Panc1 (cell line): ENCODE measurements around the gene PPP2R2B. TPM values are rescaled to one million over a fixed set of nuclear protein-coding genes. Genes with fewer than 3 reads are reported as not detected.

ENCODE experiments used
- ATAC-seq: fragments of 200-7000 bp; cut with Tn5 transposase; 2 replicates; pipeline ENCODE4 v1.9.1; 2020; ENCODE audit warnings: mild to moderate bottlenecking, moderate library complexity
- BruUV-seq: library from RNA; stranded (reverse); fragments of 400-500 nt; replicated peaks from 2 replicates; lab custom pipeline; 2021; lab: Mats Ljungman, UMichigan
- CTCF ChIA-PET: fragments of 300-600 bp; sonication (Branson Sonifier 250); formaldehyde crosslinking; loops from one replicate; lab custom pipeline; 2022; ENCODE audit warnings: antibody characterized with exemption; lab: Charles Lee
- POLR2A ChIA-PET: fragments of 300-600 bp; sonication (Branson Sonifier 250); formaldehyde crosslinking; loops from one replicate; lab custom pipeline; 2022; ENCODE audit warnings: antibody characterized with exemption; lab: Charles Lee
- DNase-seq: peaks from one replicate; pipeline ENCODE4 v3.0.0-alpha.2; 2010; ENCODE audit warnings: low read depth, low spot score
- H3K27ac ChIP-seq: 2 replicates; pipeline ENCODE4 v1.5.1; 2011; ENCODE audit warnings: mild to moderate bottlenecking, low read length, inconsistent platforms
- H3K27me3 ChIP-seq: fragments of 200-500 bp; sonication (Bioruptor generic); 2 replicates; pipeline ENCODE4 v1.6.0; 2014; ENCODE audit warnings: low read length, inconsistent platforms; ENCODE audit not compliant: control insufficient read depth, insufficient read depth
- H3K36me3 ChIP-seq: fragments of 200-500 bp; sonication (Bioruptor generic); 2 replicates; pipeline ENCODE4 v1.5.1; 2014; ENCODE audit warnings: inconsistent platforms, mild to moderate bottlenecking, low read length, moderate library complexity; ENCODE audit not compliant: control insufficient read depth, insufficient read depth
- H3K4me1 ChIP-seq: 2 replicates; pipeline ENCODE4 v1.5.1; 2011; ENCODE audit warnings: inconsistent platforms, mild to moderate bottlenecking, low read length, moderate library complexity; ENCODE audit not compliant: control insufficient read depth, insufficient read depth
- H3K4me3 ChIP-seq, 2 experiments: 2 replicates each; pipeline ENCODE4 v1.5.1; 2011 to 2012; ENCODE audit warnings: low read depth in 2 of 2, low read length in 2 of 2, mild to moderate bottlenecking in 2 of 2, inconsistent platforms in 1 of 2, moderate library complexity in 1 of 2
- H3K9me3 ChIP-seq: fragments of 200-500 bp; sonication (Bioruptor generic); 2 replicates; pipeline ENCODE4 v1.5.1; 2014; ENCODE audit warnings: low read depth, mild to moderate bottlenecking, inconsistent platforms, low read length, moderate library complexity; ENCODE audit not compliant: control insufficient read depth, insufficient read depth
- POLR2AphosphoS5 ChIP-seq: IDR thresholded peaks from 2 replicates; pipeline ENCODE4 v1.6.1; 2012; ENCODE audit warnings: mild to moderate bottlenecking, low read depth, low read length, moderate library complexity
- SIN3A ChIP-seq: IDR thresholded peaks from 2 replicates; pipeline ENCODE4 v1.6.1; 2012; ENCODE audit warnings: low read depth, mild to moderate bottlenecking, low read length, moderate library complexity, borderline replicate concordance; ENCODE audit not compliant: insufficient read depth
- TCF7L2 ChIP-seq: IDR thresholded peaks from 2 replicates; pipeline ENCODE4 v1.6.1; 2011; ENCODE audit warnings: mild to moderate bottlenecking, low read depth, low read length, inconsistent platforms
- in situ Hi-C: cut with HindIII; loops from 2 replicates; pipeline ENCODE4 v1.10.0; 2016; ENCODE audit warnings: low sequenced_read_pairs, low pct_unique_long_range_greater_than_20kb
- intact Hi-C: fragments of 100-400 bp; cut with micrococcal nuclease; formaldehyde crosslinking; loops from one replicate; pipeline ENCODE4 v1.10.0; 2022; ENCODE audit not compliant: unreplicated experiment
- total RNA-seq: library from RNA; stranded (reverse); gene quantifications from one replicate; pipeline ENCODE4 v1.2.1, GENCODE V29; 2021; ENCODE audit not compliant: unreplicated experiment
- TF ChIP-seq, protein P1 (sequence below), 2 experiments: IDR thresholded peaks; 2 replicates each; pipeline ENCODE4 v1.6.1; 2011 to 2012; ENCODE audit warnings: low read depth in 2 of 2, control low read depth in 1 of 2, low read length in 1 of 2, mild to moderate bottlenecking in 1 of 2, moderate library complexity in 1 of 2; ENCODE audit not compliant: insufficient read depth in 1 of 2
- TF ChIP-seq, protein P2 (sequence below): fragments of 450-650 bp; IDR thresholded peaks from 2 replicates; pipeline ENCODE4 v1.5.1; 2017; ENCODE audit warnings: mild to moderate bottlenecking

Gene PPP2R2B
- total RNA-seq, 1 experiment from 2014 or later: 8.8 TPM

DNA sequence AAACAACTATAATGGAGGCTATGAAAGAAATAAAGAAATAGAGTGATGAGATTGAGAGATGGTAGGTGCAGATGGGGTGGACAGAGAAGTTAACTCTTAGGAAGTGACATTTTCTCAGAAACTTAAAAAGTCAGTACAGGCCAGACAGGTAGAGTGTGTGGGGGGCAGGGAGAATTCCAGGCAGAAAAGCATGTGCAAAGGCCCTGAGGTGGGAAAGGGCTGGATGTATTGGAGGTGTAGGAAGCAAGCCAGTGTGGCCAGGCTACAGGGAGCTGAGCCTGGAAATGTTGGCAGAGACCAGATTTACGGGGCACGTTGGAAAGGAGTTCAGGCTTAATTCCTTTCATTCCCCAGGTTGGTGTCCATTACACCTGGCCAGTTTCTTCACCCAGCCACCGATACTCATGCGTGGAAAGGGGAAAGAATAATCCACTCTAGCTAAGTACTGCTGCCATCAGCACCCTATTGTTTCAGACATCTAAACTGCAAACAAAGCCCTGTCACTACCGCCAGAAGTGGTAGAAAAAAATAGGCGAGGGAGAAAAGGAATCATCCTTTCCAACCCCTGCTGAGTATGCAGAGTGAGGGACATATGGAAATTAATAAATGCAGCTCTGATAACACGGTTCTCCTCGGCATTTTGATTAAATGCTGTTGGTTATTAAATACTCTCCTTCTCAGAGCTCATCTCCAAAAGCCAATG is 245.8 kb downstream of the PPP2R2B start:
- H3K36me3 ChIP-seq: no peaks in the 10 kb centered on the region
- no peaks in the 10 kb centered on the region for H3K4me1 ChIP-seq
- no peaks in the 10 kb centered on the region for H3K9me3 ChIP-seq
- BruUV-seq: no TSS peak
- H3K27ac ChIP-seq: no peak overlapping the region
- H3K4me3 ChIP-seq: no peak overlapping the region
- POLR2A ChIA-PET: no interaction called here
- ATAC-seq (no peak), DNase-seq (no peak)
- intact Hi-C loops: no loop called here
- in situ Hi-C loops: no loop called here
- CTCF ChIA-PET: no interaction called here
- TF ChIP-seq SIN3A (no peak), POLR2AphosphoS5 (no peak), TCF7L2 (no peak)
- TF ChIP-seq, protein P1, sequence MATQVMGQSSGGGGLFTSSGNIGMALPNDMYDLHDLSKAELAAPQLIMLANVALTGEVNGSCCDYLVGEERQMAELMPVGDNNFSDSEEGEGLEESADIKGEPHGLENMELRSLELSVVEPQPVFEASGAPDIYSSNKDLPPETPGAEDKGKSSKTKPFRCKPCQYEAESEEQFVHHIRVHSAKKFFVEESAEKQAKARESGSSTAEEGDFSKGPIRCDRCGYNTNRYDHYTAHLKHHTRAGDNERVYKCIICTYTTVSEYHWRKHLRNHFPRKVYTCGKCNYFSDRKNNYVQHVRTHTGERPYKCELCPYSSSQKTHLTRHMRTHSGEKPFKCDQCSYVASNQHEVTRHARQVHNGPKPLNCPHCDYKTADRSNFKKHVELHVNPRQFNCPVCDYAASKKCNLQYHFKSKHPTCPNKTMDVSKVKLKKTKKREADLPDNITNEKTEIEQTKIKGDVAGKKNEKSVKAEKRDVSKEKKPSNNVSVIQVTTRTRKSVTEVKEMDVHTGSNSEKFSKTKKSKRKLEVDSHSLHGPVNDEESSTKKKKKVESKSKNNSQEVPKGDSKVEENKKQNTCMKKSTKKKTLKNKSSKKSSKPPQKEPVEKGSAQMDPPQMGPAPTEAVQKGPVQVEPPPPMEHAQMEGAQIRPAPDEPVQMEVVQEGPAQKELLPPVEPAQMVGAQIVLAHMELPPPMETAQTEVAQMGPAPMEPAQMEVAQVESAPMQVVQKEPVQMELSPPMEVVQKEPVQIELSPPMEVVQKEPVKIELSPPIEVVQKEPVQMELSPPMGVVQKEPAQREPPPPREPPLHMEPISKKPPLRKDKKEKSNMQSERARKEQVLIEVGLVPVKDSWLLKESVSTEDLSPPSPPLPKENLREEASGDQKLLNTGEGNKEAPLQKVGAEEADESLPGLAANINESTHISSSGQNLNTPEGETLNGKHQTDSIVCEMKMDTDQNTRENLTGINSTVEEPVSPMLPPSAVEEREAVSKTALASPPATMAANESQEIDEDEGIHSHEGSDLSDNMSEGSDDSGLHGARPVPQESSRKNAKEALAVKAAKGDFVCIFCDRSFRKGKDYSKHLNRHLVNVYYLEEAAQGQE (IDR thresholded peaks at IDR 0.05; ENCODE audit: insufficient read depth in 1 of 2, low read depth in 2 of 2, low read length in 1 of 2): no peak
- TF ChIP-seq, protein P2, sequence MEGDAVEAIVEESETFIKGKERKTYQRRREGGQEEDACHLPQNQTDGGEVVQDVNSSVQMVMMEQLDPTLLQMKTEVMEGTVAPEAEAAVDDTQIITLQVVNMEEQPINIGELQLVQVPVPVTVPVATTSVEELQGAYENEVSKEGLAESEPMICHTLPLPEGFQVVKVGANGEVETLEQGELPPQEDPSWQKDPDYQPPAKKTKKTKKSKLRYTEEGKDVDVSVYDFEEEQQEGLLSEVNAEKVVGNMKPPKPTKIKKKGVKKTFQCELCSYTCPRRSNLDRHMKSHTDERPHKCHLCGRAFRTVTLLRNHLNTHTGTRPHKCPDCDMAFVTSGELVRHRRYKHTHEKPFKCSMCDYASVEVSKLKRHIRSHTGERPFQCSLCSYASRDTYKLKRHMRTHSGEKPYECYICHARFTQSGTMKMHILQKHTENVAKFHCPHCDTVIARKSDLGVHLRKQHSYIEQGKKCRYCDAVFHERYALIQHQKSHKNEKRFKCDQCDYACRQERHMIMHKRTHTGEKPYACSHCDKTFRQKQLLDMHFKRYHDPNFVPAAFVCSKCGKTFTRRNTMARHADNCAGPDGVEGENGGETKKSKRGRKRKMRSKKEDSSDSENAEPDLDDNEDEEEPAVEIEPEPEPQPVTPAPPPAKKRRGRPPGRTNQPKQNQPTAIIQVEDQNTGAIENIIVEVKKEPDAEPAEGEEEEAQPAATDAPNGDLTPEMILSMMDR: no peak
- no peaks in the 10 kb centered on the region for H3K27me3 ChIP-seq

DNA sequence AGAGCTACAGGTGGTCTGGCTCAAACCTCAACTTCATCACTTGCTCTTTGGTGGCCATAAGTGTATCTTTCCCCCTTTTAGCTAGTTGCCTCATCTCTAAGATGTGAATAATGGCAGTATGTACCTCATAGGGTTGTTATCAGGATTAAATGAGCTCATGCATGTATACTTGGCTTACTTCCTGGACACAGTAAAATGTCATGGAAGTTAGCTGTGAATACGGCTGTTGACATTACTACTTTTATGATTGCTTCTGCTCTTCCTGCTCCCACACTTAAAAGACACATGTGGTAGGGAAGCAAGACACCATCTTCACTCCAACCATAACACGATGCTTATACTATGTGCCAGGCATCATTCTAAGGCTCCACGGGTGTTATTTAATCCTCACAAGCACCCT is 248.1 kb downstream of the PPP2R2B start:
- H3K9me3 ChIP-seq: no peaks in the 10 kb centered on the region
- no peaks in the 10 kb centered on the region for H3K27me3 ChIP-seq
- no peak for ATAC-seq
- POLR2A ChIA-PET: no interaction called here
- no peak for TF ChIP-seq SIN3A
- no peak for TF ChIP-seq POLR2AphosphoS5
- TF ChIP-seq, protein P2: no peak
- TF ChIP-seq TCF7L2: no peak
- TF ChIP-seq, protein P1 (IDR thresholded peaks at IDR 0.05; ENCODE audit: insufficient read depth in 1 of 2, low read depth in 2 of 2, low read length in 1 of 2): no peak
- no TSS peak for BruUV-seq
- CTCF ChIA-PET: no interaction called here
- H3K36me3 ChIP-seq: no peaks in the 10 kb centered on the region
- intact Hi-C loops: no loop called here
- H3K27ac ChIP-seq: no peak overlapping the region
- no peak for DNase-seq
- H3K4me3 ChIP-seq: no peak overlapping the region
- no peaks in the 10 kb centered on the region for H3K4me1 ChIP-seq
- in situ Hi-C loops: no loop called here
